K562 (cell line): ENCODE data around the gene RAB21. TPM values are rescaled to one million over a fixed set of nuclear protein-coding genes. Genes with fewer than 3 reads are reported as not detected.

Experiments used
- BACH1 ChIP-seq: fragments of 200-800 bp; sonication (Bioruptor generic); IDR thresholded peaks from 2 replicates; pipeline ENCODE4 v1.6.1; 2016; ENCODE audit warnings: missing genetic modification characterization, missing compliant biosample characterization
- CBX8 ChIP-seq: fragments of 200-600 bp; sonication (generic); IDR thresholded peaks from 2 replicates; pipeline ENCODE4 v1.6.1; 2012; ENCODE audit warnings: borderline replicate concordance, mixed run types, low read depth, mild to moderate bottlenecking, moderate library complexity, mixed read lengths, low read length, control low read depth, inconsistent platforms; ENCODE audit not compliant: poor library complexity, severe bottlenecking; ENCODE audit errors: extremely low read depth
- CREB1 ChIP-seq, 2 experiments: sonication (generic) in 1 of 2; formaldehyde crosslinking in 1 of 2; IDR thresholded peaks; 2 replicates each; pipeline versions ENCODE4 v1.6.1 to v1.8.0; 2012 to 2022; ENCODE audit warnings: inconsistent platforms in 1 of 2, mild to moderate bottlenecking in 1 of 2, missing genetic modification reagents in 1 of 2, moderate library complexity in 1 of 2
- FOXO4 ChIP-seq: fragments of 450-650 bp; formaldehyde crosslinking; IDR thresholded peaks from 2 replicates; pipeline ENCODE4 v1.4.0; 2020; ENCODE audit warnings: mild to moderate bottlenecking, moderate library complexity
- LCOR ChIP-seq: sonication (generic); formaldehyde crosslinking; IDR thresholded peaks from 2 replicates; pipeline ENCODE4 v1.8.0; 2022; ENCODE audit warnings: mild to moderate bottlenecking, missing genetic modification reagents
- MCM3 ChIP-seq: fragments of 450-650 bp; IDR thresholded peaks from 2 replicates; pipeline ENCODE4 v1.6.1; 2016
- RBFOX2 ChIP-seq: fragments of 200-400 bp; formaldehyde crosslinking; IDR thresholded peaks from 2 replicates; pipeline ENCODE4 v1.6.1; 2017; ENCODE audit warnings: low read depth, mild to moderate bottlenecking, low read length, moderate library complexity
- ZBTB8A ChIP-seq: fragments of 450-650 bp; IDR thresholded peaks from 2 replicates; pipeline ENCODE4 v1.6.1; 2018; ENCODE audit warnings: mild to moderate bottlenecking, moderate library complexity; ENCODE audit not compliant: partially characterized antibody
- ZHX1 ChIP-seq: fragments of 150-350 bp; conservative IDR thresholded peaks from 2 replicates; pipeline ENCODE4 v1.6.1; 2014; ENCODE audit warnings: low read length
- ZKSCAN1 ChIP-seq: fragments of 150-350 bp; IDR thresholded peaks from 2 replicates; pipeline ENCODE4 v1.6.1; 2016; ENCODE audit warnings: low read depth, low read length
- ZNF644 ChIP-seq: fragments of 200-800 bp; sonication (Bioruptor generic); IDR thresholded peaks from 2 replicates; pipeline ENCODE4 v1.6.1; 2016; ENCODE audit warnings: low read depth, missing genetic modification characterization, missing compliant biosample characterization
- polyA plus RNA-seq, 8 experiments: library from polyadenylated mRNA; depleted of rRNA in 4 of 8; stranded (reverse) in 5 of 8; unstranded in 3 of 8; fragments of >200 nt; fragmentation: Nextera tagmentation in 2 of 8; fragmentation: Illumina TruSeq in 1 of 8; extraction: Ambion mirVana in 2 of 8; extraction: Trizol in 1 of 8; gene quantifications; 2 replicates each; pipeline versions ENCODE4 v1.2.1 to v1.2.3, GENCODE V29; 2011 to 2014; ENCODE audit warnings: inconsistent platforms in 1 of 8, missing spikeins in 1 of 8
- total RNA-seq, 7 experiments: library from RNA; depleted of rRNA in 6 of 7; stranded (reverse); fragments of >200 nt in 6 of 7; fragmentation: Illumina TruSeq in 2 of 7; extraction: Trizol in 2 of 7; gene quantifications; 2 replicates each; pipeline versions ENCODE4 v1.2.1 to v1.2.3, GENCODE V29; 2011 to 2021; ENCODE audit warnings: low replicate concordance in 1 of 7
- TF ChIP-seq, protein P1 (sequence below): sonication (generic); formaldehyde crosslinking; IDR thresholded peaks from 2 replicates; pipeline ENCODE4 v1.5.0; 2020; ENCODE audit warnings: missing genetic modification reagents
- TF ChIP-seq, protein P2 (sequence below): fragments of 450-650 bp; formaldehyde crosslinking; IDR thresholded peaks from 2 replicates; pipeline ENCODE4 v1.4.0; 2022; ENCODE audit warnings: missing genetic modification characterization
- TF ChIP-seq, protein P3 (sequence below): fragments of 450-650 bp; IDR thresholded peaks from 2 replicates; pipeline ENCODE4 v1.6.1; 2016; ENCODE audit warnings: borderline replicate concordance
- TF ChIP-seq, protein P4 (sequence below), 2 experiments: fragments of 450-650 bp in 1 of 2; sonication (generic) in 1 of 2; formaldehyde crosslinking in 1 of 2; IDR thresholded peaks in 1 of 2; conservative IDR thresholded peaks in 1 of 2; 2 replicates each; pipeline versions ENCODE4 v1.6.1 to v1.8.1; 2016 to 2023; ENCODE audit warnings: mild to moderate bottlenecking in 2 of 2, moderate library complexity in 2 of 2, inconsistent platforms in 1 of 2, missing genetic modification reagents in 1 of 2

Gene RAB21
- total and polyA plus RNA-seq, 9 of the 15 experiments (the other 6 are each of a cell fraction or from before 2014, with no cell fraction given), result 5.3 to 45.6 (median 19.6) TPM

GRCh38 chr12:71755146-71755892, 656 bp downstream of the RAB21 start (continued):
- TF ChIP-seq, protein P1, sequence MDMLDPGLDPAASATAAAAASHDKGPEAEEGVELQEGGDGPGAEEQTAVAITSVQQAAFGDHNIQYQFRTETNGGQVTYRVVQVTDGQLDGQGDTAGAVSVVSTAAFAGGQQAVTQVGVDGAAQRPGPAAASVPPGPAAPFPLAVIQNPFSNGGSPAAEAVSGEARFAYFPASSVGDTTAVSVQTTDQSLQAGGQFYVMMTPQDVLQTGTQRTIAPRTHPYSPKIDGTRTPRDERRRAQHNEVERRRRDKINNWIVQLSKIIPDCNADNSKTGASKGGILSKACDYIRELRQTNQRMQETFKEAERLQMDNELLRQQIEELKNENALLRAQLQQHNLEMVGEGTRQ, result no peak
- TF ChIP-seq FOXO4 (CRISPR knock-in tag) (no peak), ZNF644 (tag) (no peak), MCM3 (no peak), BACH1 (tag) (no peak), CBX8 (no peak), CREB1 (IDR thresholded peaks at IDR 0.05) (0 out of 2 replicates have a peak, but pooled peaks have one; percentile 22), CREB1 (CRISPR knock-in tag; IDR thresholded peaks at IDR 0.05) (no peak), ZKSCAN1 (no peak), RBFOX2 (peak; percentile 71), ZBTB8A (no peak), ZHX1 (no peak), LCOR (no peak)
- TF ChIP-seq, protein P2, sequence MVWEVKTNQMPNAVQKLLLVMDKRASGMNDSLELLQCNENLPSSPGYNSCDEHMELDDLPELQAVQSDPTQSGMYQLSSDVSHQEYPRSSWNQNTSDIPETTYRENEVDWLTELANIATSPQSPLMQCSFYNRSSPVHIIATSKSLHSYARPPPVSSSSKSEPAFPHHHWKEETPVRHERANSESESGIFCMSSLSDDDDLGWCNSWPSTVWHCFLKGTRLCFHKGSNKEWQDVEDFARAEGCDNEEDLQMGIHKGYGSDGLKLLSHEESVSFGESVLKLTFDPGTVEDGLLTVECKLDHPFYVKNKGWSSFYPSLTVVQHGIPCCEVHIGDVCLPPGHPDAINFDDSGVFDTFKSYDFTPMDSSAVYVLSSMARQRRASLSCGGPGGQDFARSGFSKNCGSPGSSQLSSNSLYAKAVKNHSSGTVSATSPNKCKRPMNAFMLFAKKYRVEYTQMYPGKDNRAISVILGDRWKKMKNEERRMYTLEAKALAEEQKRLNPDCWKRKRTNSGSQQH (CRISPR knock-in tag), result no peak
- TF ChIP-seq, protein P3, sequence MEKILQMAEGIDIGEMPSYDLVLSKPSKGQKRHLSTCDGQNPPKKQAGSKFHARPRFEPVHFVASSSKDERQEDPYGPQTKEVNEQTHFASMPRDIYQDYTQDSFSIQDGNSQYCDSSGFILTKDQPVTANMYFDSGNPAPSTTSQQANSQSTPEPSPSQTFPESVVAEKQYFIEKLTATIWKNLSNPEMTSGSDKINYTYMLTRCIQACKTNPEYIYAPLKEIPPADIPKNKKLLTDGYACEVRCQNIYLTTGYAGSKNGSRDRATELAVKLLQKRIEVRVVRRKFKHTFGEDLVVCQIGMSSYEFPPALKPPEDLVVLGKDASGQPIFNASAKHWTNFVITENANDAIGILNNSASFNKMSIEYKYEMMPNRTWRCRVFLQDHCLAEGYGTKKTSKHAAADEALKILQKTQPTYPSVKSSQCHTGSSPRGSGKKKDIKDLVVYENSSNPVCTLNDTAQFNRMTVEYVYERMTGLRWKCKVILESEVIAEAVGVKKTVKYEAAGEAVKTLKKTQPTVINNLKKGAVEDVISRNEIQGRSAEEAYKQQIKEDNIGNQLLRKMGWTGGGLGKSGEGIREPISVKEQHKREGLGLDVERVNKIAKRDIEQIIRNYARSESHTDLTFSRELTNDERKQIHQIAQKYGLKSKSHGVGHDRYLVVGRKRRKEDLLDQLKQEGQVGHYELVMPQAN, result peak; percentile 66; the same call in 1 of the 2 replicates
- TF ChIP-seq, protein P4, sequence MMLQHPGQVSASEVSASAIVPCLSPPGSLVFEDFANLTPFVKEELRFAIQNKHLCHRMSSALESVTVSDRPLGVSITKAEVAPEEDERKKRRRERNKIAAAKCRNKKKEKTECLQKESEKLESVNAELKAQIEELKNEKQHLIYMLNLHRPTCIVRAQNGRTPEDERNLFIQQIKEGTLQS (IDR thresholded peaks at IDR 0.05), result 0 out of 2 replicates have a peak, but pooled peaks have one; percentile 45
- TF ChIP-seq, protein P4 (CRISPR knock-in tag; conservative IDR thresholded peaks at IDR 0.05), result no peak
